Transverse colon (tissue), 3 donors: Measurements from ENCODE around the gene ITGBL1.

Experiments used
- CTCF ChIP-seq, 5 experiments: fragments of 200-600 bp in 3 of 5; fragments of 450-650 bp in 2 of 5; sonication (generic) in 3 of 5; IDR thresholded peaks; 1 replicate in 2 of 5; 2 replicates in 3 of 5; pipeline ENCODE4 v1.5.1; 2016 to 2017; ENCODE audit warnings: antibody characterized with exemption in 5 of 5, inconsistent platforms in 3 of 5, mild to moderate bottlenecking in 2 of 5, moderate library complexity in 1 of 5
- POLR2A ChIP-seq: fragments of 450-650 bp; IDR thresholded peaks from one replicate; pipeline ENCODE4 v1.6.1; 2016; ENCODE audit warnings: antibody characterized with exemption, mild to moderate bottlenecking, moderate library complexity

GRCh38 chr13:101554420-101555125 lies 102.1 kb downstream of the ITGBL1 start:
- TF ChIP-seq POLR2A = no peak
- no peak for TF ChIP-seq CTCF (IDR thresholded peaks at IDR 0.05)
